ENCODE data around the gene TCF3.

The TCF3 gene

GRCh38 chr19:1609103-1609396, 43.4 kb downstream of the TCF3 start:
- peak in 1 of 3 donors; percentile 28 for DNase-seq

- peak in 1 of 3 donors; percentile 8 for DNase-seq
These were observed 43.9 kb downstream of the TCF3 start for GRCh38 chr19:1608359-1609102.

- peak in 2 of 3 donors; percentile 16 to 26 for DNase-seq
These were observed 46.2 kb downstream of the TCF3 start for GRCh38 chr19:1606138-1606651.

- peak; percentile 96 to 97 (median 96) for DNase-seq
These were observed 46.9 kb downstream of the TCF3 start, which contains the start of gene UQCR11 for GRCh38 chr19:1605236-1606137. Gene UQCR11, minus strand, starts transcription at chr19:1605462. Its CDS starts 53 bp downstream, at chr19:1605409.

GRCh38 chr19:1602091-1602707, 50.2 kb downstream of the TCF3 start:
- no peak for DNase-seq

- peak; percentile 36 to 48 (median 46) for DNase-seq
These were observed 50.8 kb downstream of the TCF3 start for GRCh38 chr19:1601613-1602064.

- DNase-seq: no peak
These were observed 53.0 kb downstream of the TCF3 start for GRCh38 chr19:1599460-1599846.

GRCh38 chr19:1598777-1599459, 53.5 kb downstream of the TCF3 start:
- no peak for DNase-seq

GRCh38 chr19:1593501-1593772, 59.0 kb downstream of the TCF3 start:
- no peak for DNase-seq

GRCh38 chr19:1592755-1593500, 59.5 kb downstream of the TCF3 start, which contains the start of gene MBD3:
Gene MBD3, minus strand, starts transcription at chr19:1592865. Its CDS starts 234 bp downstream, at chr19:1592631.
- DNase-seq: peak; percentile 97 to 100 (median 99)

- DNase-seq: peak; percentile 93 to 97 (median 96)
These were observed 60.2 kb downstream of the TCF3 start for GRCh38 chr19:1592024-1592754.

GRCh38 chr19:1591421-1592023, 60.9 kb downstream of the TCF3 start:
- peak; percentile 22 to 49 (median 45) for DNase-seq

GRCh38 chr19:1590641-1591397, 61.6 kb downstream of the TCF3 start:
- peak in 1 of 3 donors; percentile 39 for DNase-seq

- DNase-seq: no peak
These were observed 64.5 kb downstream of the TCF3 start for GRCh38 chr19:1587872-1588271.

- DNase-seq: no peak
These were observed 67.2 kb downstream of the TCF3 start for GRCh38 chr19:1585243-1585580.

- no peak for DNase-seq
These were observed 67.7 kb downstream of the TCF3 start for GRCh38 chr19:1584500-1585242.

GRCh38 chr19:1582201-1582600, 70.2 kb downstream of the TCF3 start:
- DNase-seq: no peak

- no peak for DNase-seq
These were observed 71.5 kb downstream of the TCF3 start for GRCh38 chr19:1580957-1581356.

- no peak for DNase-seq
These were observed 72.0 kb downstream of the TCF3 start for GRCh38 chr19:1580382-1580781.

All from suppressor macrophage treated with lipopolysaccharide for 1 hour (primary cell).